Superior temporal gyrus (tissue), 1 donor: ENCODE results near the gene TSPAN5.
"Not testable (repeated sequence)": the region's sequence is repeated elsewhere in the genome, so short reads cannot be mapped to it uniquely, and the experiment has no call there.

Experiments
- DNase-seq: peaks from one replicate; pipeline ENCODE4 v3.0.0-alpha.2; 2016; ENCODE audit errors: extremely low spot score

TSPAN5 gene

DNA sequence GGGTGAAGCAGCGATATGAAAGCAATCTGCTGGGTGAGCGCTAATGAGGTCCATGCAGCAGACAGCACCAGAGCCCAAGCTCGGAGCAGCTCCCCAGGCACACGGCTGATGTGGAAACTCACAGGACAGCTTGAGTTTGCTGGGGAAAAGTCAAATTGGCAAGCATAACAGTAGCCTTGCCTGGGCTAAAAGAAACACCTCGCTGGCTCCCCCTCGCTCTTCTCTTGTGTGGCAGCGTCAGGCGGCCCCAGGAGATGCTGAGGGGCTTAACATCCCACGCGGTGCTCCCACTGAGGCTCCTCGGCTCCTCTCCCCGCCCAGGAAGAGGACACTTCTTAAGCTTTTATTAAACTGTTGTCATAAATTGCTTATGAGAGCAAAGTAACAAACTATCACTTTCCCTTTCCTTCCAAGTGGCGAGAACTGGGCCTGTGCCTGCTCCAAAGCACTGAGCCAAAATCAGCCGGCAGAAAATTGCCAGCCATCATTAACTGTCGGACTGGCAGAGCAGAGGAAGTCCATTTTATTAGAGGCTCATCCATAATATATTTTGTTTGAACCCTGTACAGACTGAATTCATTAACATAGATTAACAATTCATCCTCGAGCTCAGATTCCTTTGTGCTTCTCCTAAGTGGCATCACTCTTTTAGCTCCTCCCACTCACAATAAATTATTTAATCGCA is 111.4 kb downstream of the TSPAN5 start:
- peak; percentile 57 for DNase-seq

DNA sequence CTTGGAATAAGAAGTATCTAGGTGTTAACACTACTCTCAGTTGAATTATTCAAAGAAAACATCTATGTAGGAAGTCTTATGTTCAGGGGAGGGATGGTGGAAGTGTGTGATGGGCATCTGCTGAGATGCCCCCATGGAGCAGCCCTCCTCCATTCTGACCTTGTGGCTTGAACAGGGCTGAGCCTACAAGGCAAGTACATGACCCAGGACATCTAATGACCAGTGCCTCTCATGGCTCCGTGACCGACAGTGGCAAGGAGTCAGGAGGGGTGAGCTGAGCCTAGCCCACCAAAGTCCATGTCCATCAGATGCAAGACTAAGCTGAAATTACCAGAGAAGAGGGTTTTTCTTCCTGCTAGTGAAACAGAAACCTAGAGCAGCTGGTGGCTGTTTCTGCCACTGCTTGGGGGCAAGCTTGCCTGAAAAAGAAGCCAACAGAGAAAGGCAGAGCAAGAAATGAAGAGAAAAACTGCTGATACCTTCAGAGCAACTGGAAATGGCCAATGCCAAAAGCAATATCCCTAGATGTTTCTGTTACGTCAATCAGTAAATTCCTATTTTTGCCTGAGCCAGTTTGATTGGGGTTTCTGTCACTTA is 113.5 kb downstream of the TSPAN5 start:
- DNase-seq = no peak

DNA sequence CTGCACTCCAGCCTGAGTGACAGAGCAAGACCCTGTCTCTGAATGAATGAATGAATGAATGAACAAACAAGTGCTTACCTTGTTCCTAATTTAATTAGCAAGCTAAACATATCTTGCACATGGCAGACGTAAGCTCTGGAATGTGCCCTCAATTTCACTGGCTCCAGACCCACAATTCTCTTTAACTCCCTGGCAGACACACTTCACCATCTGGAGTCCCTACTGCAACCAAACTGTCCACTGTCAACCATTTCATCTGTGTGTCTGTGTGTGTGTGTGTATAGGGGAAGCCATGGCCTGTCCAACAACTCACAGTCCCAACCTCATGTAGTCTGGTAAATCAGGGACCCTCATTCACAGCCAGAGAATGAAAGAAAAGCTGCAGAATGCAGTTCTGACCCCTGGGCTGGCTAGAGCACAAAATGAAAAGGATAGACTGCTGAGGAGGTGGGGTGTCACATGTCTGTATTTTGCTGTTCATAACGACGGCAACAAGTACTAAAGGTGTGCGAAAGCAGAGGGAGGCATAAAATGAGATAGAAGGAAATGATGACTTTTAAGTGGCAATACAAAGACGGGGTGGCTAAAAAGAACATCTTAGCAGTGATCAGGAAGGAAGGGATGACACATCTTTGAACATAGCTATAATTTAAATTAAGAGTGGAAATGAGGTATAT is 114.1 kb downstream of the TSPAN5 start:
- no peak for DNase-seq

DNA sequence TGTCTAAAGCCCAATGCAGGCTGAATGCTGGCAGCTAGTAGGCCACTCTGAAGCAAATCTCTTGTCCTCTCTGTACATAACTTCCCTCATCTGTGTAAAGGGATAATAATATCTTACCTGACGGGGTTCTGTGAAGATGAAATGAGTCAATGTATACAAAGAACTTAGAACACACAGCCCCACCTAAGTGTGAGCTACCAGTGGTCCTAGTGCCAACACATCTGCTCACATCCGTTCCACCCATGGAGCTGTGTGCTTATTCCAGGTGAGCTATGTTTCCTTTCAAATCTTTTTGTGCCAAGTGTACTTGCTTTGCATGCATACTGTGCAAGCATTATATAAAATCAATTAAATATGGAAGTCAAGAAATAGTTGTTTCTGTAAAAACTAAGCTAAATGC is 116.4 kb downstream of the TSPAN5 start:
- DNase-seq = no peak

DNA sequence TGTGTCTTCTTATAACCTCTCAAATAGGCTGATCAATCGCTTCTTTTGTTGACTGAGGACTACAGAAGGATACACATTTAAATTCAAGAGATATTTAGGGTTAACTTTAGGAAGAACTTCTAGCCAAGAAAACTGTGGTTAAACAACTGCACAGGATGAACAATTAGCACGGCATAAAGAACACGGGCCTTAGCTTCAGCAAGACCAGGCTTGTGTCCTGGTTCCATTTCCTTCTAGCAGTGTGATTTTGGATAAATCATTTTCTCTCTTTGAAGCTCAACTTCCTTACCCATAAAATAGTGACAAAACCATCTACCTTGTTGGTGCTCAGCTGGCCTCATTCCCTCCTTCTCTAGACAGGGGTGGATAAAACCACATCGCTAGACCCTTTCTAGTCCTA is 117.6 kb downstream of the TSPAN5 start:
- no peak for DNase-seq

DNA sequence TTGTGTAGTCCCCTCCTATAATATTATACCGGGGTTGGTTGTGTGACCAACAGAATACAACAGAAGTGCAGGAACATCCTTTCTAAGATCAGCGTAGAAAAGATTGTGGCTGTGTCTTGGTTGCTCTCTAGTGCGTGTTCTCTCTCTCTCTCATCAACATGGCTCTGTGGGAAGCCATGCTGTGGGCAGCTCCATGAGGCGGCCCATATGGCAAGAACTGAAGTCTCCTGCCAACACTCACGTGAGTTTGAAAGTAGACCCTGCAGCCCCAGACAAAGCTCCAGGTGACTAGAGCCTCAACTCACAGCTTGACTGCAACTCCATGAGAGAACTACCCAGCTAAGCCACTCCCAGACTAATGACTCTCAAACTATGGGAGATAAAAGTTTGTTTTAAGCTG is 118.7 kb downstream of the TSPAN5 start:
- DNase-seq = no peak

DNA sequence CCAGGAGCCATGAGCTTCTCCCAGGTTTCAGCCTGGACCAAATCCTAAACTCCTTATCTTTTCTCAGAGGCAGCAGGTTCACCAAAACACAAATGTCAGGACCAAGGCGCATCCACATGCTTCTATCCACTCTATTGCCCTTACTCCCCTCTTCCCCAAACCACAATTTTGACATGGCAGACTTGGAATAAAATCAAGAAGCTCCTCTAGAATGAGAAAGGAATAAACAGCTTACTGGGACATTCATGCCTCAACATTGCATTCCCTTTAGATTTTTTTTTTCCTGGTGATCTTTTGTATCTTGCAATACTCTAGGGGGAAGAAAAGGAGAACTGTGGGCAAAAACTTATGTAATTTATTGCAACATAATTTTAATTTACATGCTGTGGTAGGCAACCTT is 119.1 kb downstream of the TSPAN5 start:
- DNase-seq = no peak

DNA sequence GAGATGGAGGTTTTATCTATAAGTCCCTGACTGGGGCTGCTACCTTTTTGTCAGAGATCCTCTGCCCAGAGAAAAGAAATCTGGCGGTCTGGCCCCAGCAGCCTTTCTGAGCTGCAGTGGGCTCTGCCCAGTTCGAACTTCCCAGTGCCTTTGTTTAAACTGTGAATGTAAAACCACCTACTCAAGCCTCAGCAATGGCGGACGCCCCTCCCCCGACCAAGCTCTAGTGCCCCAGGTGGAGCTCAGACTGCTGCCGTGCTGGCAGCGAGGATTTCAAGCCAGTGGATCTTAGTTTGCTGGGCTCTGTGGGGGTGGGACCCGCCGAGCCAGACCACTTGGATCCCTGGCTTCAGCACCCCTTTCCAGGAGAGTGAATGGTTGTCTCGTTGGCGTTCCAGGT is 121.8 kb downstream of the TSPAN5 start:
- DNase-seq = no peak

DNA sequence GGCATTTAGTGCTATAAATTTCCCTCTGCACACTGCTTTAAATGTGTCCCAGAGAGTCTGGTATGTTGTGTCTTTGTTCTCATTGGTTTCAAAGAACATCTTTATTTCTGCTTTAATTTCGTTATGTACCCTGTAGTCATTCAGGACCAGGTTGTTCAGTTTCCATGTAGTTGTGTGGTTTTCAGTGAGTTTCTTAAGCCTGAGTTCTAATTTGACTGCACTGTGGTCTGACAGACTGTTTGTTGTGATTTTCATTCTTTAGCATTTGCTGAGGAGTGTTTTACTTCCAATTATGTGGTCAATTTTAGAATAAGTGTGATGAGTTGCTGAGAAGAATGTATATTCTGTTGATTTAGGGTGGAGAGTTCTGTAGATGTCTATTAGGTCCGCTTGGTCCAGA is 124.3 kb downstream of the TSPAN5 start:
- not testable (repeated sequence) for DNase-seq

DNA sequence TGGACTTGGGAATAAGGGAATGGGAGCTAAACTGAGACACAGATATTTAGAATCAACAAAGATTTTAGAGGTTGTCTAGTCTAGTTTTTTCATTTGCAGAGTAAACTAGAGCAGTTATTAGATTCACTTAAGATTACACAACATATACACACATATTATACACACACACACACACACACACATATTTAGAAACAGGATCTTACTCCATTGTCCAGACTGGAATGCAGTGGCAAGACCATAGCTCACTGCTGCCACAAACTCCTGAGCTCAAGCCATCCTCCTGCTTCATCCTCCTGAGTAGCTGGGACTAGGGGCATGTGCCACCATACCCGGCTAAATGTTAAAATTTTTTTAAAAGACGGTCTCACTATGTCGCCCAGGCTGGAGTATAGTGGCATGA is 127.8 kb downstream of the TSPAN5 start:
- no peak for DNase-seq

DNA sequence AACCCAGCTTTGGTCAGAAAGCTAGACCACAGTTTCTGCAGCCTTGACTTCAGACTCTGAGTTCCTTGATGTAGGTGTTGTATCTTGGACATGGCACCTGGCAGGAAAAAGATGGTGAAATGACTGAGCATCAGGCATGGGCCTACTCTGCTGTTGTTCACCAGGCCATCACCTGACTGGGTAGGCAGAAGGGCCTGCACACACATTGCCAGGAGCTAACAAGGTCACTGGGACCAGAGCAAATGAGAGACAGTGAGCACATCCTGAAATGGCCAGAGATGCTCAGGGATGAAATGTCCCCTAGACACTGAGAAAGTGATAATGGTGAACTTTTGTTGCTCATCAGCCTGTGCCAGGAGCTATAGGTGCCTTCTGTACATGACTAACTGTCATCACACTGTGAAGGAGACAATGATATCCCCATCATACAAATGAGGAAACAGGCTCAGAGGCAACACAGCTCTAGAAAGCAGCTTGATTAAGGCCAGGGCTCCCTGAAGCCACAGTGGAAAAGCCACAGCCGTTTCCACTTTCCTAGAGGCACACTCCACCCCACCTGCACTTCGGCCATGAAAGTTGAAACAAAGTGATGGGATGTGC is 128.3 kb downstream of the TSPAN5 start:
- no peak for DNase-seq

DNA sequence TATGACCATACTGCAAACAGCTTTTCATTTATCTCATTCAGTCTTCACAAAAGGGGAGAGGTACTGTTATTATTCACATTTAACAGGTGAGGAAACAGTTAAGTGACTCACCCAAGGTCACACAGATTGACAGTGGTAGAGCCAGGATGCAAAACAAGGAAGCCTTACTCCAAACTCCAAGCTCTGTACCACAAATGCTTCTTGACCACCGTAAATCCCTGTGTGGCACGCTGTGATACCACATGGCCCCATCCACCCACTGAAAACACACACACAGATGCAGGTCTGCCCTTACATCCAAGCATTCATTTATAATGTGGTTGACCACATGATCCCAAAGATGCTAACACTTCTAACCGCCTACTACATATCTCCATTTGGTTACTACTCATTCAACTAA is 129.5 kb downstream of the TSPAN5 start:
- DNase-seq = no peak

DNA sequence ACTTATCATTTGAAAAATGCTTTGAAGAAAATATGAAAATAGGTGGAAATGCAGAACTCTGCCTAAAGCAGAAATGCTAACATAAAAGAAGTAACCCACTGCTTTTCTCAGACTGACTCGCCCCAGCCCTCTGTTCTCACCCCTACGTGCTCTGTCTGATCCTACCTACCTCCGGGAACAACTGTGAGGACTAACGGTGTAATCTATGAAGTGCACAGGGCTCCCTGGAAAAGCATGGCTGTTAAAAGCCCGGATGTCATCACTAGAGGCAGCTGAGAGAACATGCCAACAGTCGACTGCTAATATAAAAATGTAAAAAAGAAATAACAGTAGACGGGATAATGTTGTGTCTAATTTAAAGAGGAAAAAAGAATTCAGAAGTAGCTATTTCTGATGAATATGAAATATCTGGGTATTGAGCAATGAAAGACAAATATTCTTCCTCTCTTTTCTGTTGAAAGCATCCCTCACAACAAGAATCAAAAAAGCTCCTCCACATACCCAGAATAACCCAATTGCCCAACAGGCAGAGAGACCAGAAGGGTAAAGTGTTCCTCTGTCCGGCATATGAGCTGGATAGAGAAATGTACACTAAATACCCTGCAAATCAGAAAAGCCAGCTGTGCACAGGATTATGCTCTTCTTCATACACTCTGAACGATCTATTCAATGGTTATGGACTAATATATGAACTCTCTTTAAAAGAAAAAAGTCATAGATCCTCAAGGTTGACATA is 130.7 kb downstream of the TSPAN5 start:
- DNase-seq = no peak

DNA sequence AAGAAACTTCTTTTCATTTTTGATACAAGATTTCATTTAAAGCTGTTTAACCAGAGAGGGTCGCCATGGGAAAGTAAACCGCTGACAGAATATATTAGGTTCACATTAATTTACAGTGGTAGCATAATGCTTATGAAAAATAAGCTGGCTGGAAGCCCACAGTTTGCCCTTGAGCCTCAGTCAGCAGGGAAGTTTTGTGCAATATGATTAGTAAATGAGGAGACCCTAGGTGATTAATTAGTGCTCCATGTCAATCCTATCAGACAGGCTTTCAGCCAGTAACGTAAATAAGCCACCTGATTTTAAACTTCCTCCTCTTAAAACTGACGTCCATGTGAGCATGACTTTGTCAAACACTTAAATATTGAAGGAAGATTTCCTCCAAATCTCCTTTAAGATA is 134.2 kb downstream of the TSPAN5 start:
- no peak for DNase-seq

DNA sequence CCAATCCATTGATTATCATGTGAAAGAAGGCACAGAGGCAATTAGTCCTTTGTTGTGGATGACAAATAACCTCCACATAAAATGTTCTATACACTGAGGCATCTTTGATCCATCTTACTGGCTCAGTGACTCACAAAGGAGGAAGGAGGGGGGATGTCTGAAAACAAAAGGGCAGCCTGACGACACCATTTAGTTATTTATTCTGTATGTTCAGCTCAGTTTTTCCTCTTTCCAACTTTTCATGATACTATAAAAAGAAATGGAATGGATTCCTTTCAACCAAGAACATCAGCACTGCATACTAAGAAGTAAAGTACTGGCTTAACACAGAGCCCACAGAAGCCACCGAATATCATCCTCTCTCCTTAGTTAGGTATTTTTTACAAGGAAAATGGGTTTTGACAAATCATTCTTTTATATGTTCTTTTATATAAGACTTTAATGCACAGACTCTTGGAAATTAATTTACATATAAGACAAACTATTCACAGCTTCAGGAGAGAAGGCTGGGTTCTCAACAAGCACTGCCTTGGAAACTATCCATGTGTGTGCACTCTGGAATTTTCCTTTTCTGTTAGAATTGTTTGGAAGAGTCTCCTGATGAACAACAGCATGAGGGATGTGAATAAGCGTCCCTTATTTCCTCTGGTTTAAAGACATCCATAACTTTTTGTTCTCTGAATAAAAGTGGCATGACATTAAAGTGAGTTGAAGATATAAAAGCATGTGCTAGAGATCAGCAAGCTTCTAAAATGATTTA is 135.6 kb downstream of the TSPAN5 start:
- DNase-seq = peak; percentile 75

DNA sequence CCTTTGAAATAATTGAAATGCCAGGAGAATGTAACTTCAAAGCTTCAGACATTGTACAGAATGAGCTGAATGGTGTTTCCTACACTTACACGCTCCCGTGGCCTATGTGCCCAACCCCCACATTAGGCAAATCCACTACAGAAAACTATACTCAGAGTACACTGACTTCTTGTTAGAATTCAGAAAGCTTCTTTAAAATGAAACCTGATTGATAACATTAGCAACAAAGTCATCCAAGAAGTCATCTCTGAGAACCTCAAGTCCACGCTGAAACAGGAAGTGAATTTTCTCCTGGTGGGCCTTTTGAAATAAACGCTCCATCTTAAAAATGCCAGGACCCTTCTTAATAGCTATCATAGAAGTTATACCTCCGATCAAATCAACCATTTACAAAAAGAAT is 136.3 kb downstream of the TSPAN5 start:
- DNase-seq = no peak

DNA sequence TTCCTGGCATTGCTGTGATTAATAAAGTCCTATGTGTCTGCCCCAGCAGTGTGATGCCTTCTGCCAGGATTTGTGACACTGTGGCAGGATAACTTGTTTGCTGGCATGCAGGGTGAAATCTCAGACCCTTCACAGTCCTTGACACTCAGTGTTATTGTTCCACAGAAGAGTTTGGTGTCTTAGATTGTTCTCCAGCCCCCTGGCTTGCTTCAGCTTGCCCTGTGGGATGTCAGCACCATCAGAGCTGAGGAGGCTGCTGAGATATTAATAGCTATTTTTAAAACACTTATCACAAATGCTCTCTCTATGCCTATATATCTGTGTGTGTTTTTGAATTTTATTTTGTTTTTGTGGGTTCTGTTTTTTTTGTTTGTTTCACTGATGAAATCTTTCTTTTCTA is 136.9 kb downstream of the TSPAN5 start:
- no peak for DNase-seq

DNA sequence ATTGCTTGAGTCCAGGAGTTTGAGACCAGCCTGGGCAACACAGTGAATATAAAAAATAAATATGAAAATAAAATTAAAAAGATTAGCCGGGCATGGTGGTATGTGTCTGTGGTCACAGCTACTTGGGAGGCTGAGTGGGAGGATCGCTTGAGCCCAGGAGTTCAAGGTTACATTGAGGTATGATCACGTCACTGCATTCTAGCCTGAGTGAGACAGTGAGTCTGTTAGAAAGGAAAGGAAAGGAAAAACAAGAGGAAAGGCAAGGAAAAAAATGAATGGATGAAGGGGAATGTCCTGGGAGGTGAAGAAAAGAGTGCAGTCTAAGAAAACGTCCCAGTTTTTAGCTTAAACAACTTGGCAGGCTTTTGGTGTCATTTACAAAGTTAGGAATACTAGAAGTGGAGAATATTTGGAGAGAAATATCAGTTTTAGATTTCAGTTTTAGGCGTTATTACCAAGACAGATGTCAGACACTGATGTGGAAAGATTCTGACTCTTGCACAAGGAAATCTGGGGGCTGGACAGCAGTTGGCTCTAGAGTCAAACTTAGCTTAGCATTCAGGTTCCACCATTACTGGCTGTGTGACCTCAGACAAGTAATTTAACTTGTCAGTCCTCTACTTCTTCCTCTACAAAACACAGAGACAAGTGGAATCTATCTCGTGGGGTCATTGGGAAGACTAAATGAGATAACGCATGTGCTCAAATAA is 139.0 kb downstream of the TSPAN5 start:
- no peak for DNase-seq

DNA sequence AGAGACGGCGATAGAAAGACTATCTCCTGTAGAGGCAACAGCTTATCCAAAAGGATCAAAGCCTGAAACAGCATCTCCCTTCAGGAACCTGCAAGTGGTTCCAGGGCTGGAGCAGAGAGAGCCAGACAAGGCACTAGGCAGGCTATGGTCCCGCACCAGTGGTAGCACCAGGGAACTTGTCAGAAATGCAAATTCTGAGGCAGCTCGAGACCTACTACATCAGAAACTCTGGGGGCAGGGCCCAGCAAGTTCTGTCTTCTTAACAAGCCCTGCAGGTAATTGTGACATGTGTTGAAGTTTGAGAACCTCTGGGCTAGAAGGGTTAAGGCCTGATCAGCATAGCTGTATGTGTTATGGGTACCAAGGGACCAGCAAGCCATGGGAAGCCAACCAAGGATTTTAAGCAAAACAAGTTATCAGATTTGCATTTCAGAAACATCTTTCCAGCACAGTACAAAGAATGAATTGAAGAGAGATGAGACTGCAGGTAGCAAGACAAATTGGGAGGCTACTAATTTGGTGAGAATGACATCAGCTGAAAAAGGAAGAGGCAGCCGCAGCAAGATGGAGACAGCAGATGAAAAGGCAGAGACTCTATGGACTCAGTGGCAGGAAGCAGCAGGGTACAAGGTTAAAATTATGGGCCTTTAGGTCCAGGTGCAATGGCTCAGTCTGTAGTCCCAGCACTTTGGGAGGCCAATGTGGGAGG is 139.7 kb downstream of the TSPAN5 start:
- DNase-seq = no peak
